Endothelial cell of umbilical vein (primary cell): ENCODE results near the gene LST1. TPM values are rescaled to one million over a fixed set of nuclear protein-coding genes. Genes with fewer than 3 reads are reported as not detected.

Experiments
- BruUV-seq: library from RNA; stranded (reverse); fragments of 400-500 nt; replicated peaks from 2 replicates; lab custom pipeline; 2021; lab: Mats Ljungman, UMichigan
- CTCF ChIA-PET: fragments of 300-600, 350-600 bp; sonication (Branson Sonifier 250); formaldehyde crosslinking; loops from one replicate; lab custom pipeline; 2021; ENCODE audit warnings: antibody characterized with exemption, inconsistent platforms; lab: Charles Lee
- POLR2A ChIA-PET: fragments of 300-600, 350-600 bp; sonication (Branson Sonifier 250); formaldehyde crosslinking; loops from one replicate; lab custom pipeline; 2021; ENCODE audit warnings: antibody characterized with exemption, inconsistent platforms; lab: Charles Lee
- DNase-seq: peaks from one replicate; pipeline ENCODE4 v3.0.0-alpha.2; 2011; ENCODE audit warnings: low read depth, low spot score
- FAIRE-seq: peaks from 2 replicates; lab custom pipeline; 2011; peaks lifted over from hg19 to GRCh38; lab: Jason Lieb, UNC
- H2AFZ ChIP-seq: 2 replicates; pipeline ENCODE4 v1.6.0; 2012; ENCODE audit warnings: low read depth, low read length, control low read depth, inconsistent platforms
- H3K27ac ChIP-seq: 2 replicates; pipeline ENCODE4 v1.5.1; 2011; ENCODE audit warnings: low read depth, mild to moderate bottlenecking, control low read depth, low read length, moderate library complexity; ENCODE audit not compliant: insufficient read depth
- H3K27me3 ChIP-seq, 2 experiments: 2 replicates each; pipeline versions ENCODE4 v1.6.0 to v1.6.1; 2011; ENCODE audit warnings: low read length in 2 of 2, mixed read lengths in 1 of 2; ENCODE audit not compliant: control insufficient read depth in 2 of 2, insufficient read depth in 2 of 2
- H3K36me3 ChIP-seq, 2 experiments: 2 replicates in 1 of 2; 3 replicates in 1 of 2; pipeline ENCODE4 v1.5.1; 2011; ENCODE audit warnings: low read length in 2 of 2, mild to moderate bottlenecking in 1 of 2, moderate library complexity in 1 of 2; ENCODE audit not compliant: control insufficient read depth in 2 of 2, insufficient read depth in 2 of 2; ENCODE audit errors: extremely low read depth in 1 of 2
- H3K4me1 ChIP-seq: 3 replicates; pipeline ENCODE4 v1.5.1; 2011; ENCODE audit warnings: mild to moderate bottlenecking, low read length; ENCODE audit not compliant: control insufficient read depth, insufficient read depth; ENCODE audit errors: extremely low read depth
- H3K4me2 ChIP-seq: 2 replicates; pipeline ENCODE4 v1.6.1; 2011; ENCODE audit warnings: low read length, control low read depth, mixed read lengths; ENCODE audit not compliant: insufficient read depth
- H3K4me3 ChIP-seq, 3 experiments: fragments of 200-600 bp in 1 of 3; sonication (generic), shearing (Covaris generic) in 1 of 3; replicated peaks in 1 of 3; 2 replicates each; pipeline ENCODE4 v1.5.1; 2011 to 2016; ENCODE audit warnings: control low read depth in 3 of 3, low read length in 3 of 3, mild to moderate bottlenecking in 2 of 3, inconsistent platforms in 1 of 3, low read depth in 1 of 3, moderate library complexity in 1 of 3; ENCODE audit not compliant: insufficient read depth in 1 of 3
- H3K79me2 ChIP-seq: 2 replicates; pipeline ENCODE4 v1.6.0; 2012; ENCODE audit warnings: low read length, inconsistent platforms; ENCODE audit not compliant: control insufficient read depth, insufficient read depth
- H3K9ac ChIP-seq: replicated peaks from 2 replicates; pipeline ENCODE3; 2011; ENCODE audit warnings: low read length, control low read depth; ENCODE audit not compliant: insufficient read depth; ENCODE audit errors: extremely low read depth
- H3K9me1 ChIP-seq: replicated peaks from 3 replicates; pipeline ENCODE4 v1.6.0; 2011; ENCODE audit warnings: mild to moderate bottlenecking, low read length; ENCODE audit not compliant: control insufficient read depth, insufficient read depth; ENCODE audit errors: extremely low read depth
- H3K9me3 ChIP-seq: replicated peaks from 2 replicates; pipeline ENCODE4 v1.5.1; 2012; ENCODE audit warnings: low read length, inconsistent platforms; ENCODE audit not compliant: control insufficient read depth, insufficient read depth
- H4K20me1 ChIP-seq: replicated peaks from 2 replicates; pipeline ENCODE3; 2011; ENCODE audit warnings: mild to moderate bottlenecking, low read length; ENCODE audit not compliant: control insufficient read depth, insufficient read depth; ENCODE audit errors: extremely low read depth
- CTCF ChIP-seq, 2 donors: IDR thresholded peaks; 1 replicate in 1 of 2; 2 replicates in 1 of 2; pipeline ENCODE4 v1.5.1; 2011; ENCODE audit warnings: low read length in 2 of 2, mild to moderate bottlenecking in 2 of 2, moderate library complexity in 2 of 2, control low read depth in 1 of 2, inconsistent platforms in 1 of 2, low read depth in 1 of 2; ENCODE audit not compliant: insufficient read depth in 1 of 2; ENCODE audit errors: extremely low read depth in 1 of 2
- EZH2 ChIP-seq: IDR thresholded peaks from 2 replicates; pipeline ENCODE4 v1.6.1; 2012; ENCODE audit warnings: borderline replicate concordance, low read depth, mild to moderate bottlenecking, moderate library complexity, low read length, inconsistent platforms; ENCODE audit not compliant: severe bottlenecking
- FOS ChIP-seq: IDR thresholded peaks from 2 replicates; pipeline ENCODE4 v1.6.1; 2011; ENCODE audit warnings: mild to moderate bottlenecking, low read length, moderate library complexity, borderline replicate concordance; ENCODE audit not compliant: insufficient read depth
- GATA2 ChIP-seq: IDR thresholded peaks from 2 replicates; pipeline ENCODE4 v1.7.0; 2011; ENCODE audit warnings: low read depth, mild to moderate bottlenecking, moderate library complexity, mixed read lengths, low read length; ENCODE audit not compliant: insufficient read length, insufficient read depth
- JUN ChIP-seq: IDR thresholded peaks from 2 replicates; pipeline ENCODE4 v1.6.1; 2011; ENCODE audit warnings: borderline replicate concordance, low read depth; ENCODE audit not compliant: insufficient read length, insufficient read depth
- MYC ChIP-seq: IDR thresholded peaks from one replicate; pipeline ENCODE4 v1.6.1; 2011; ENCODE audit warnings: mild to moderate bottlenecking, low read depth, low read length
- POLR2A ChIP-seq: IDR thresholded peaks from 2 replicates; pipeline ENCODE4 v1.6.1; 2012; ENCODE audit warnings: low read depth, mild to moderate bottlenecking, control low read depth, low read length
- POLR2AphosphoS5 ChIP-seq: IDR thresholded peaks from 2 replicates; pipeline ENCODE4 v1.6.1; 2012; ENCODE audit warnings: low read depth, mild to moderate bottlenecking, control low read depth, low read length, moderate library complexity; ENCODE audit not compliant: insufficient read depth
- dilution Hi-C: fragments of 300-500 bp; cut with MboI; formaldehyde crosslinking; loops from one replicate; pipeline ENCODE4 v1.15.0; 2019; ENCODE audit warnings: low sequenced_read_pairs; ENCODE audit not compliant: extremely low pct_ligation_motif_present
- intact Hi-C: fragments of 100-400 bp; cut with micrococcal nuclease; formaldehyde crosslinking; loops from one replicate; pipeline ENCODE4 v1.10.0; 2022
- polyA plus RNA-seq, 4 experiments: library from polyadenylated mRNA; depleted of rRNA in 3 of 4; stranded (reverse) in 3 of 4; unstranded in 1 of 4; fragments of >200 nt; gene quantifications; 2 replicates each; pipeline versions ENCODE4 v1.2.1 to v1.2.3, GENCODE V29; 2011 to 2012; ENCODE audit warnings: missing spikeins in 1 of 4
- total RNA-seq: library from RNA; stranded (reverse); gene quantifications from 2 replicates; pipeline ENCODE4 v1.2.3, GENCODE V29; 2021
- TF ChIP-seq, protein P1 (sequence below): IDR thresholded peaks from 2 replicates; pipeline ENCODE4 v1.6.1; 2011; ENCODE audit not compliant: insufficient read depth, insufficient read length

LST1 gene
- total and polyA plus RNA-seq, 2 donors (not counting 3 experiments of a cell fraction or from before 2014, with no cell fraction given), result 1.00 to 1.8 TPM

DNA sequence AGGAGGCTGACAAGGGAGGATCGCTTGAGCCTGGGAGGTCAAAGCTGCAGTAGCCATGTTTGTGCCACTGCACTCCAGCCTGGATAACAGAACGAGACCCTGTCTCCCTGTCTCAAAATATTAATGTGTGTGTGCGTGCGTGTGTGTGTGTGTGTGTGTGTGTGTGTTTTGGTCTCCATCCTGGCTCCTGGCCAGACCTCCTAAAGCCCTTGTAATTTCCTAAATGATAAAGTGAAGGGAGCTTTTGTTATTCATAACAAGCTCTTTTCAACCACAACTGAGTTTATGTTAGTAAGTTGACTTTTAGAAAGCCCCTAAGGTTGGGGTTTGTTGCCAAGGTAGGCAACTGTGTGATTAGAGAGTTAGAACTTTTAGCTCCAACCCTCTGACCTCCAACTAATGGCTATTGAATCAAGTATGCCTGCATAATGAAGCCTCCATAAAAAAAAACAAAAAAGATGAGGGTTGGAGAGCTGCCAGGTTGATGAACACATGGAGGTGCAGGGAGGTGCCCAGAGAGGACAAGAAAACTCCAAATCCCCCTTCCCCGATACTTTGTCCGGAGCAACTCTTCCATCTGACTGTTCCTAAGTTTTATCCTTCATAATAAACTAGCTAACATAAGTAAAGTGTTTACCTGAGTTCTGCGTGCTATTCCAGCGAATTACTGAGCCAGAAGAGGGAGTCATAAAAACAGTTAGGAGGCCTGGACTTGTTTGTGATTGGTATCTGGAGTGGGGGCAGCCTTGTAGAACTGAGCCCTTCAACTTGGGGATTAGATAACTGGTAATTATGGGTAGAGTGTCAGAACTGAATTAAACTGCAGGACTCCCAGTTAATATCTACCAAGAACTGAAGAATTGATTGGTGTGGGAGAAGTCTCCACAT is 23.7 kb downstream of the LST1 start:
- FAIRE-seq (no peak), DNase-seq (no peak)
- H4K20me1 ChIP-seq, result no peaks in the 10 kb centered on the region
- H3K27ac ChIP-seq, result no peak overlapping the region
- no peaks in the 10 kb centered on the region for H3K79me2 ChIP-seq
- intact Hi-C loops (no loop called here), dilution Hi-C loops (no loop called here)
- H3K9me3 ChIP-seq, result no peaks in the 10 kb centered on the region
- no peaks in the 10 kb centered on the region for H3K9me1 ChIP-seq
- no peak overlapping the region for H3K9ac ChIP-seq
- no peak overlapping the region for H3K4me2 ChIP-seq
- H3K4me3 ChIP-seq, result no peak overlapping the region
- peaks cover 0 to 3% of the 10 kb centered on the region in 2 experiments for H3K27me3 ChIP-seq
- CTCF ChIA-PET, result interaction anchor here (1.1 to 2.1 kb wide), 7 partner anchors 9 to 59 kb away, joined by 3 to 10 read pairs (median 6); partner anchors contain the start of gene LST1
- H3K36me3 ChIP-seq, result no peaks in the 10 kb centered on the region
- POLR2A ChIA-PET, result no interaction called here
- H2AFZ ChIP-seq, result no peak overlapping the region
- TF ChIP-seq POLR2A, result no peak
- TF ChIP-seq JUN, result no peak
- no peak for TF ChIP-seq POLR2AphosphoS5
- no peak for TF ChIP-seq GATA2
- TF ChIP-seq, protein P1, sequence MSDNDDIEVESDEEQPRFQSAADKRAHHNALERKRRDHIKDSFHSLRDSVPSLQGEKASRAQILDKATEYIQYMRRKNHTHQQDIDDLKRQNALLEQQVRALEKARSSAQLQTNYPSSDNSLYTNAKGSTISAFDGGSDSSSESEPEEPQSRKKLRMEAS, result no peak
- no peak for TF ChIP-seq CTCF (IDR thresholded peaks at IDR 0.05; ENCODE audit: extremely low read depth in 1 of 2, insufficient read depth in 1 of 2, low read depth in 1 of 2, low read length in 2 of 2)
- no peak for TF ChIP-seq MYC
- no peak for TF ChIP-seq FOS
- TF ChIP-seq EZH2, result no peak
- no peaks in the 10 kb centered on the region for H3K4me1 ChIP-seq
- no TSS peak for BruUV-seq
